ENCODE measurements around the gene MFSD6. TPM values are rescaled to one million over a fixed set of nuclear protein-coding genes. Genes with fewer than 3 reads are reported as not detected.

The MFSD6 gene
- total RNA-seq, 3 donors from 2014 or later (not counting 1 experiment from before 2014, with no cell fraction given), result 36.7 to 50.5 (median 48.0) TPM

DNA sequence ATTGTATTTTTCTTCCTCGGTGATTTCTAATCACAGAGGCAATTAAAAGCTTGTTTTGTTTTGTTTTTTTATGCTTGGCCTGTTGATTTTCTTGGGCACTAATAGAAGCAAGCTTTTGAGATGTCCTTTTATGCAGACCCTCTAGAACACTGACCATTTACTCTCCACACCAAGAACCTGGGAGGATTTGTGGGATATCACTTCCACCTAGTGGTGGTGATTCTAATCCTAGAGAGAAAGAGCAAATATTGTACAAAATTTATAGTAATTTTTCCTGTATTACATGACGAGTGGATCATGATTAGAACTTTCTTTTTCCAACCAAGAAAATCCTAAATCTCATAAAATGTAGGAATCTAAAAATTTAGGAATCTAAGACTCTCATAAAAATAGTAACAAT lies 102.9 kb downstream of the MFSD6 start:
- Mint-ChIP-seq H3K36me3 (peaks cover 14% of the 10 kb centered on the region), H3K4me3 (no peak overlapping the region), H3K27me3 (ENCODE audit: low read depth in 2 of 2) (no peaks in the 10 kb centered on the region), H3K9me3 (no peaks in the 10 kb centered on the region), H3K27ac (no peak overlapping the region), H3K4me1 (peaks cover 13 to 21% of the 10 kb centered on the region in 2 donors)
- H3K36me3 ChIP-seq (ENCODE audit: control insufficient read depth, insufficient read depth, low read length), result peaks cover 36% of the 10 kb centered on the region
- no peak for TF ChIP-seq CTCF (IDR thresholded peaks at IDR 0.05)
- H3K27me3 ChIP-seq (ENCODE audit: control insufficient read depth, insufficient read depth, low read length), result no peaks in the 10 kb centered on the region
- no peak overlapping the region for H3K27ac ChIP-seq (ENCODE audit: low read length)
- no peaks in the 10 kb centered on the region for H3K4me1 ChIP-seq (ENCODE audit: control insufficient read depth, insufficient read depth, low read length)
- H3K9me3 ChIP-seq (ENCODE audit: control insufficient read depth, insufficient read depth, low read length), result no peaks in the 10 kb centered on the region
- ATAC-seq, result no peak
- DNase-seq, result no peak
- H3K4me3 ChIP-seq (ENCODE audit: low read length), result no peak overlapping the region
- WGBS (ENCODE audit: insufficient coverage), result 100% methylated on average over 1 of the region's 2 CpGs
- intact Hi-C loops (cut with micrococcal nuclease), result no loop called here

- DNase-seq, result no peak
- peak overlapping the region in 1 of 2 donors; percentile 73 for H3K27ac Mint-ChIP-seq
- H3K4me3 Mint-ChIP-seq, result no peak overlapping the region
- Histone ChIP-seq H3K4me1 (ENCODE audit: control insufficient read depth, insufficient read depth, low read length) (peaks cover 3% of the 10 kb centered on the region), H3K27me3 (ENCODE audit: control insufficient read depth, insufficient read depth, low read length) (no peaks in the 10 kb centered on the region), H3K36me3 (ENCODE audit: control insufficient read depth, insufficient read depth, low read length) (peaks cover 28% of the 10 kb centered on the region), H3K9me3 (ENCODE audit: control insufficient read depth, insufficient read depth, low read length) (no peaks in the 10 kb centered on the region), H3K4me3 (ENCODE audit: low read length) (no peak overlapping the region), H3K27ac (ENCODE audit: low read length) (no peak overlapping the region)
- peaks cover 7% of the 10 kb centered on the region for H3K36me3 Mint-ChIP-seq
- intact Hi-C loops (cut with micrococcal nuclease), result no loop called here
- H3K27me3 Mint-ChIP-seq (ENCODE audit: low read depth in 2 of 2), result no peaks in the 10 kb centered on the region
- TF ChIP-seq CTCF (IDR thresholded peaks at IDR 0.05), result no peak
- peaks cover 16% of the 10 kb centered on the region in 2 donors for H3K4me1 Mint-ChIP-seq
- no peak for ATAC-seq
- WGBS (ENCODE audit: insufficient coverage), result 87% methylated on average over 5 of the region's 5 CpGs
- H3K9me3 Mint-ChIP-seq, result no peaks in the 10 kb centered on the region
Observed at GRCh38 chr2:190512539-190513095, 104.5 kb downstream of the MFSD6 start.

DNA sequence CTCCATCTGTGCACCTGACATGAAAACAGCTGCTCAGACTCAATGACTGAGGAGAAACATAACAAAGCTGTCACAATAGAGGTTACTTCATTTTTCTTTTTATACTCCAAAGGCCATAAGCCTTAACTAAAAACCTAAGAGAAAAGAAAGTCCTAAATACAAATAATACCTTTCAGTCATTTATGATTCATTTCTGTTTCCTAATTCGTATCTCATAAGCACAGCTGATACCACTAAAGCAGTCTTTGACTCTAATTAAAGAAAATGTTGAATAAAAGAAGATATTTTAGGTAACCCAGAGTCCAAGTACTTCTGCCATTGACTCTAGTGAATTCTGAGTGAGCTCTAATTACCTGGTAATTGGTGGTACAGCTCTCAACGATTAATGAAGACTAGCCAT lies 105.7 kb downstream of the MFSD6 start:
- H3K27me3 ChIP-seq (ENCODE audit: control insufficient read depth, insufficient read depth, low read length), result no peaks in the 10 kb centered on the region
- DNase-seq (no peak), ATAC-seq (no peak)
- H3K4me1 ChIP-seq (ENCODE audit: control insufficient read depth, insufficient read depth, low read length), result peaks cover 3% of the 10 kb centered on the region
- no peak overlapping the region for H3K27ac ChIP-seq (ENCODE audit: low read length)
- Mint-ChIP-seq H3K36me3 (peaks cover 7% of the 10 kb centered on the region), H3K27ac (peak overlapping the region in 1 of 2 donors; percentile 73), H3K4me3 (no peak overlapping the region), H3K9me3 (no peaks in the 10 kb centered on the region), H3K4me1 (peaks cover 16% of the 10 kb centered on the region in 2 donors), H3K27me3 (ENCODE audit: low read depth in 2 of 2) (no peaks in the 10 kb centered on the region)
- 83% methylated on average over 1 of the region's 2 CpGs for WGBS (ENCODE audit: insufficient coverage)
- TF ChIP-seq CTCF (IDR thresholded peaks at IDR 0.05), result no peak
- H3K36me3 ChIP-seq (ENCODE audit: control insufficient read depth, insufficient read depth, low read length), result peaks cover 21% of the 10 kb centered on the region
- intact Hi-C loops (cut with micrococcal nuclease), result no loop called here
- no peaks in the 10 kb centered on the region for H3K9me3 ChIP-seq (ENCODE audit: control insufficient read depth, insufficient read depth, low read length)
- H3K4me3 ChIP-seq (ENCODE audit: low read length), result no peak overlapping the region

DNA sequence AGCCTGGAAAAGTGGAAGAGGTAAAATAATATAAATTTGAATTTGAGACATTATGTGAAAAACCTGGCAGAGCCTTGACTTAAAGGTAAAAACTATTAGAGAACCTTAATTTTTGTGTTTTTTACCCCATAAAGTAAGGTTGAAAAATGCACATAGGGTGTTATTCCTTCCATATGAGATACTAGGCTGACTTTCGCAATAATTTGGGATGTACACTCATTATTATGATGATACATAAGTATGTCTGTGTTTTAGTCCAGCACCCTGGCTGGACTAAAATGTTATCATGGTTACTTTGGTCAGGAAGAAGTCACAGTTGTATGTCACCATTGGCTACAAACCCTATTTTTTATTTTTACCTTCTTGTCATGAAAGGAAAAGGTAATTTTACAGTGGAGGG lies 106.5 kb downstream of the MFSD6 start:
- H3K36me3 Mint-ChIP-seq, result peaks cover 7% of the 10 kb centered on the region
- ATAC-seq, result no peak
- Histone ChIP-seq H3K9me3 (ENCODE audit: control insufficient read depth, insufficient read depth, low read length) (no peaks in the 10 kb centered on the region), H3K36me3 (ENCODE audit: control insufficient read depth, insufficient read depth, low read length) (peaks cover 15% of the 10 kb centered on the region), H3K27me3 (ENCODE audit: control insufficient read depth, insufficient read depth, low read length) (no peaks in the 10 kb centered on the region), H3K4me1 (ENCODE audit: control insufficient read depth, insufficient read depth, low read length) (peaks cover 3% of the 10 kb centered on the region), H3K4me3 (ENCODE audit: low read length) (no peak overlapping the region), H3K27ac (ENCODE audit: low read length) (no peak overlapping the region)
- H3K9me3 Mint-ChIP-seq, result no peaks in the 10 kb centered on the region
- H3K27me3 Mint-ChIP-seq (ENCODE audit: low read depth in 2 of 2), result no peaks in the 10 kb centered on the region
- peak overlapping the region in 1 of 2 donors; percentile 36 for H3K27ac Mint-ChIP-seq
- H3K4me3 Mint-ChIP-seq, result no peak overlapping the region
- peaks cover 16% of the 10 kb centered on the region in 2 donors for H3K4me1 Mint-ChIP-seq
- DNase-seq, result no peak
- intact Hi-C loops (cut with micrococcal nuclease), result no loop called here
- WGBS (ENCODE audit: insufficient coverage), result no CpG with 5 or more reads among the region's 1 CpG
- TF ChIP-seq CTCF (IDR thresholded peaks at IDR 0.05), result no peak

Data from natural killer cell (primary cell).